Inflammatory macrophage treated with lipopolysaccharide for 4 hours (primary cell): ENCODE results near the gene CCR2.
"Not testable (repeated sequence)": the region's sequence is repeated elsewhere in the genome, so short reads cannot be mapped to it uniquely, and the experiment has no call there.

ENCODE experiments used
- DNase-seq: peaks from one replicate; pipeline ENCODE4 v3.0.0-alpha.2; 2020

CCR2 gene

DNA sequence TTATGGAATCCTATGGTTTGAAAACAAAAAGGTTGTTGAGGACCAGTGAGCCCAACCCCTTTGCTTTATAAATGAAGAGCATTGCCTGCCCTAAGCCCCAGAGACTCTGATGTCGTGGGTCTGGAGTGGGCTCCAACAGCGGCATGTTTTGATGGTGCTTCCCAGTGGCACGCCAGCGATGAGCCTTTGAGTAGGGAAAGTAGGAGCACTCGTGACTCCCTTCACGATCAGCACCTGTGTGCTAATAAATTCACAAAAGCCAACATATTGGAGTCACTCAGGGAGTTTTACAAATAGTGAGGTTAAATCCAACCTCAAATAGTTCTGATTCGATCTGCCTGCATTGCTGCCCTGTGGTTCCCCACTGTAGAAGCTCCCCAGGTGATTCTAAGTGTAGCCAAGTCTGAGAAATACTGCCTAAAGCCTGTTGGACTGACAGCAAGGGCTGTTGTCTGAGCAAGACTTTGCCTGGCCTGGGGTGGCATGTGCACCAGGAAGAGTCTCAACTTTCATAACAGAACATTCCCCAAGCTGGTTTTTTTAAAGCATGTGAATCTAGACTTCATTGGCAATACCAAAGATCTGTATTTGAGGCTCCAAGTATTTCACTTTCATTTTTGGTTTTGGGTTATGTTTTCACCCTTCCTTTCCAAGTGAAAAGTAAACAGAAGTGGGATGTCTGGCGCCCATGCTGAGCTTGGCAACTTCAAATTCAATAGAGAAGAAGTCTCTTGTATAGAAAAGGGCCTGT, 26.7 kb downstream of the CCR2 start:
- DNase-seq = peak; percentile 92

DNA sequence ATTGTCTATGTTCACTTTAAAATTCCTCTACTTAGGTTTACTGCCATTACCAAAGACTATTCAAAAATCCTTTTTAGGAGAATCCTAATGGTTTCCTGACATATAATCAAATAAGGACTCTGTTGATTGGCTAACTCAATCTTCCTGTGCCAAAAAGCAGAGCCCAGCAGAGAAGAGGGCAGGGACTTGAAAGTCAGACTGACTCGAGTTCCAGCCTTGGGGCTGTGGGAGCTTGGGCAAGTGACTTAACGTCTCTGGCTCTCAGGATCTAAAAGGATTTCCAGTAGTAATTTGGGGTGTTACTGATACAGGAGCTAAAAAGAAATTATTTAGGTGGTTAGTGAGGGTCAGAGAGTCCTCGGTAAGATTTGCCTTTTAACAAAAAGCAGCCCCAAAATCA, 27.7 kb downstream of the CCR2 start:
- DNase-seq = no peak

DNA sequence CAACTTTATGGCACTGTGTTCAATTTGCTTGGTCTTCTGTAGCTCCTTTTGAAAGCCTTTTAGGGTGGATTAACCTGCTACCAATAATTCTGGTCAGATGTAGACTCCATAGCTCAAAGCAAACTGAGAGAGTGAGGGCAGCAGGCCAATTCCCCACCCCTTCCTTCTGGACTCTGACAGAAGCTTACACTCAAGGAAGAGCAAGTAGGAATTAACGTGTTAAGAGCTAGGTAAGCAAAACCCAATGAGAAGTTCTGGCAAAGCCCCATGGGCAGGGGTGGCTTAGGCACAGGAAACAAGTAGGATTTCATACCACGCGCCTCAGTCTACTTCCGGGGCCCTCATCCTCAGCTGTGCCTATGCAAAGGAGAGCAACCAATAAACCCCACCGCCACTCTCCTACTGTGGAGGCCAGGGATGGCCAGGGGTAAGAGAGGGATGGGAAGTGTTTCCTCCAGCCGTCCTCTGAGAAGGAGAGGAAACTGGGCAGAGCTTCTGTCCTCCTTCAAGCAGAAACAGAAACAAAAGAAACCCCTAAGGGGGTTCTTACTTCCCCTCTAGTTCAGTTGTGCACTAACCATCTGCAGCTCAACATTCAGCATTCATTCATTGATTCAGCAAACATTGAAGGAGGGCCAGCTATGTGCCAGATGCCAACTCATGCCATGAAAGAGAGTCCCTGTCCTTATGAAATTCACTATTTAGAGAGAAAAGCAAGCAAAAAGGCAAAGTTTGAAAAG, 29.5 kb downstream of the CCR2 start:
- peak; percentile 47 for DNase-seq

DNA sequence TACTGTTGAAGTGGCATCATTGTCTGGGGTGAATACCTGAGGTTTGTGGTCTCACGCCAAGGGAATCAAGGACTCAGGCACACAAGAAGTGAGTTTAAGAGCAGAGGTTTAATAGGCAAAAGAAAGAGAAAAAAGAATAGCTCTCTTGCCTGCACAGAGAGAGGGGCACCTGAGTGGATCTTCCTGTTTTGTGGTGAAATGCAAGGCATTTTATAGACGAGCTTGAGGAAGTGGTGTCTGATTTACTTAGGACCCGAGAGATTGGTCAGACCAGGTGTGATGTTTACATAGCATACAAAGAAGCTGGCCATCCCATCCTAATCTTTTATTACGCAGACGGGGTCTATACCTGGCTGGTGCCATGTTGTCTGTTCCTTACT, 30.0 kb downstream of the CCR2 start:
- DNase-seq = no peak

DNA sequence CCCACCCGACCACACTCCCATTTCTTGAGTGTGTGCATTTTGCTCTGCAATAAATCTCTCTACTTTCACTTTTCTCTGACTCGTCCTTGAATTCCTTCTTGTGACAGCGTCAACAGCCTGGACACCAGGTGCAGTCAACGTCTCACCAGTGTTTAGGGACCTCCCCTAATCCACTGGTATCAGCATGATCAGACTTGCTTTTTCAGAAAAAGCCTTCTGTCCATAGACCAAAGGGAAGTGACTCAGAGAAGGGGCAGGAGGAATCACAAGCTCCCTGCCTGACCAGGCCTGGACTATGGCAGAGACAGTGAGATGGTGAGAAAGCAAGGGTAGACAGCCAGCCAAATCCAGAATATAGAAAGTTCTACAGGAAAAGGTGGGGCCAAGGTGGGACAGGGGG, 32.3 kb downstream of the CCR2 start:
- peak; percentile 90 for DNase-seq

DNA sequence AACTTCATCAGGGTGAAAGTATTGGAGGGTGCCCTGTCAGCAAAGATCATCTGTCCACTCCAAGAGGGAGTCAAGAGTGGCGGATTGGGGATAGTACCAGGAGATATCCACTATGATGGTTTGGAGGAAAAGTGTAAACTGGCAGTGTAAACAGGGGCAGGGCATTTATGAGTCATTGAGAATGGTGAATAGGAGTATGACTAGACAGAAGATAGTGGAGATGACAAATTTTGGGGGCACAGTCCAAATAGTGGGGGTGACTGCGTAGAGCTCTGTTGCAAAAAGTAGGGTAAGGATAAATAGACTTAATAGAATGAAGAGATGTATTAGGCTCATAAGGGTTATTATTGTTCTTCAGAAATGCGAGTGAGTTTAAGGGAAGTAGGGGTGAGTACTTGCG, 34.9 kb downstream of the CCR2 start:
- not testable (repeated sequence) for DNase-seq

DNA sequence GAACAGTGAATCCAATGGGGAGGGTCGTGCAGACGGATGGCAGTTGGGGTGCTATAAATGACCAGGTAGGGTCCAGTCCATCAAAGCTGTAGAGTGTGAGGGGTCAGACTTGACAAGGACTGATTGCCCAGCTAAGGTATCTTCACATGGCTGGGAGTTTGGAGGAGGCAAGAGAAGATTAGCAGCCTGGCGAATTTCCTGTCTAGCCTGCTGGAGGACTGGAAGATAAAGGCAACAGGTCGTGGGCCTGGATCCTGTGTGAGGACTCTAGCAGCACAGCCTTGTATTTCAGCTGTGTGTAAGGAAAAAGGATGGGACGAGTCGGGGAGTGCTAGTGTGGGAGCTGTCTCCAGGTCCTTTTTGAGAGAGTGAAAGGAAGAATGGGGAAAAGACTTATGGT, 35.4 kb downstream of the CCR2 start:
- DNase-seq = no peak

DNA sequence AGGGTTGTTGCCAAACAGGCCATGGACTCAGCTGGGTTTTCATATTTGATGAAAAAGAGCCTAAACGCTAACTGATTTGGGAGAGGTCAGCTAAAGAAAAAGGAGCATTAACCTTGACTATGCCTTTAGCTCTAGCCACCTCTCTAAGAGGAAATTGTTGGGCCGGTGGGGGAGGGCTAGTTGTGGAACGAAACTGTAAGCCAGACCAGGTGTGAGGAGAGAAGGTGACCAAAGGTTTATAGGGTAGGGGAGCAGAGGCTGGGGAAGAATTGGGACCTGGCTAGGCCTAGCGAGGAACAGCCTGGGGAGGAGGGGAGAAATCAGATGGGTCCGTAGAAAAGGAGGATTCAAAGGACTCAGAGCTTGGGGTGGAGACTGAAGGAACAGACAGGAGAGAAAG, 37.6 kb downstream of the CCR2 start:
- not testable (repeated sequence) for DNase-seq

DNA sequence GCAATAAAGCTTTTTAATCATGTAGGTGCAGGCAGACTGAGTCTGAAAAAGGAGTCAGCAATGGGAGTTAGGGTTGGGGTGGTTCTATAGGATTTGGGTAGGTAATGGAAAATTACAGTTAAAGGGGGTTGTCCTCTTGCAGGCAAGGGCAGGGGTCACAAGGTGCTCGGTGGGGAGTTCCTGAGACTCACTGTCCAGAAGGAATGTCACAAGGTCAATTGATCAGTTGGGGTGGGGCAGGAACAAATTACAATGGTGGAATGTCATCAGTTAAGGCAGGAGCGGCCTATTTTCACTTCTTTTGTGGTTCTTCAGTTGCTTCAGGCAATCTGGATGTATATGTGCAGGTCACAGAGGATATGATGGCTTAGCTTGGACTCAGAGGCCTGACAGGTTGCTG, 39.1 kb downstream of the CCR2 start:
- DNase-seq = no peak

DNA sequence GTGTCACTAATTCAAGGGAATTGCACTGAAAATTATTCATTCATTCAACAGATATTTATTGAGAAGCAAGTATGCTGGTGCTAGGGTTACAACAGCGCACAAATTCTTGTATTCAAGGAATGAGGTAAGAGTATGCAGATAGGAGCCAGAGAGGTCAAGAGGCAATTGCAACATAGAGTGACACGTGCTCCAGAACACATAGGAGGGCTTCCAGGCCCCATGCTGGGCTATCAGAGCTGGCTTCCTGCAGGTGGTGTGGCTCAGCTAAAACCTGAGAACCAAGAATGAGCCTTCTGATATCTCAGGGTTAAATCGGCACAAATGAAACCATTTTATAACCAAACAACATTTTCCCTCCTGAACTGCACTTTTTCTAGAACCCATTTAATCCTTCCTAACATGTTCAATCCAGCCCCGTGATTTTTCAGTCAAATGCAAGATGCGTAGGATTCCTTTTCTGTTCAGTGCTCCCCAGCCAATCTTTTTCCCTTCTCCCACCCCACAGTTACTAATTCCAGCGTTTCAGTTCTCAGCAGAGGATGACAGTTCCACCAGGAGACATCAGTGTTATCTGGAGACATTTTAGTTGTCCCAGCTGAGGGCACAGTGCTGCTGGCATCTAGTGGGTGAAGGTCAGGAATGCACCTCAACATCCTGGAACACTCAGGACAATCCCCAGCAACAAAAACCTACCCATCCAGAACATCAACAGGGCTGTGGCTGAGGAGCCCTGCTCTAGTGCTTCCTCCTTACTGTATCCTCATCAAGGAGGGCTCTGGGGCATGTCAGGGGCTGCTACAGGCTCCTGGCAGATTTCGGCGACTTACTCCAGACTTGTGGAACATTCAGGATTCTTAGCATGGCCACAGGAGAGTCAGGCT, 39.9 kb downstream of the CCR2 start:
- DNase-seq = peak; percentile 92

DNA sequence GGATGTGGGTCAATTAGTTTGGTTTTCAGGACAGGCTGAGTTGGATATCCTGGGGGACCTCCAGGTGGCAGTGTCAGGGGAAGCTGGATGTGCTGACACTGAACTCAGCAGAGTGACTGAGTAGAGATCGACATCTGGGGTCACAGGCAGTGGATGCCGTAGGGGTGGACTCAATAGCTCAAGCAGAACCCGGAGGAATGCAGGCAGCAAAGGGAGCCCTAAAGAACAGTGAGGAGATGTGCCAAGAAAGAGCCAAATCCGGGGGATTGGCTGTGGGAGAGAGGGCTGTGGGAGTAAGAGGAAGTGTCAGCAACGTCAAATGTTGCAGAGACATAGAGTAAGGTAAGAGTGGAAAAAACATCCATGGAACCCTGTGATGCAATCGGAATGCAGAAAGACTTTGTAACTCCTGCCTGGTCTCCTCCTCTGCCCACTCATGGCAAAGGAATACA, 41.3 kb downstream of the CCR2 start:
- DNase-seq = peak; percentile 98

DNA sequence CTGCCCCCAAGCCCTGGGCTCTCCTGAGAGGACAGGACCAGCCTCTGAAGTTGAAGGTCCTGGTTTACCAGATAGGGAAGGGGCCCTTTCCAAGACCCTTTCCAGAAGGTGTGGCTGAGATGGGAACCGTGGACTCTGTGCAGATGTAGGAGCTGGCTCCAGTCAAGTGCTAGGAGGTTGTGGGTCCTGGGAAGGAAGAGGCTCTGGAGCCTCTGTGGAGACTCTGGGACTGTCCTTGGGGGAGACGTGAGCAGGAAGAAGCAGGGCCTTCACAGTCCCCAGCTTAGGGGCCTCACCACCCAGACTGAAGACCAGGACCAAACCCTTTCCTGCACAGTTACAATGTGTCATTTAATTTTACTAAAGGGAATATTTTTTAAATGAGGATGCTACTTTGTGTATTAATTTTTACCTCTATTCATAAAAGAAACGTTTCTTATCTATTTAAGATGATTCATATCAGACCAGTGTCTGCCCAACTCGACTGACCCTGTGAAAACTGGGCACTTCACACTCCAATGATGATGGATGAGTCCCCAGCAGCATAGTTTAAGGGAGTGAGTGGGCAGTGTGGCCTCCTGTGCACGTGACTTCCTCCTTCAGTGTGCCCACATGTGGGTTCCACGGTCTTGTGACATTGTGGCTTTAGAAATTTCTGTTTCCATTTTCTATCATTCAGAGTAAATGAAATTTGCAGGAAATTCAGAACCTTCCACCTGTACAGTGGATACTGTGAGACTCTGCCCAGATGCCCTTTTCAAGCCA, 42.0 kb downstream of the CCR2 start:
- peak; percentile 96 for DNase-seq

DNA sequence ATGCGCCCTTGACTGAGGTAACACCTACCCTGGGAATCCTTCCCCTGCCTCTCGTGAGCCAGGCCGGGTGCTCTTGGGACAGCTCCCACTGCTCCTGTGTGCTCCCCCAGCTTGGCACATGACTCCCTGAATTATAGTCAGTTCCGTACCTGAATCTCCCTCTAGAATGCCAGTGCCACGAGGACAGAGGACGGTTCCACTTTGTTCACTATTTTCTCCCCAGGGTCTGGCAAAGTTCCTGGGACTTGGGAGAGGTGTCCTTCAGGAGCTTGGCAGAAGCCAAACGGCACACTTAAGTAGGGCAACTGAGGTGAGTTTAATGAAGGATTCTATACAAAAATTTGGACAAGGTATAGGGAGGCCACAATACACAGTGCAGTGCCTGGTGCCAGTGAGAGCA, 43.2 kb downstream of the CCR2 start:
- DNase-seq = no peak

DNA sequence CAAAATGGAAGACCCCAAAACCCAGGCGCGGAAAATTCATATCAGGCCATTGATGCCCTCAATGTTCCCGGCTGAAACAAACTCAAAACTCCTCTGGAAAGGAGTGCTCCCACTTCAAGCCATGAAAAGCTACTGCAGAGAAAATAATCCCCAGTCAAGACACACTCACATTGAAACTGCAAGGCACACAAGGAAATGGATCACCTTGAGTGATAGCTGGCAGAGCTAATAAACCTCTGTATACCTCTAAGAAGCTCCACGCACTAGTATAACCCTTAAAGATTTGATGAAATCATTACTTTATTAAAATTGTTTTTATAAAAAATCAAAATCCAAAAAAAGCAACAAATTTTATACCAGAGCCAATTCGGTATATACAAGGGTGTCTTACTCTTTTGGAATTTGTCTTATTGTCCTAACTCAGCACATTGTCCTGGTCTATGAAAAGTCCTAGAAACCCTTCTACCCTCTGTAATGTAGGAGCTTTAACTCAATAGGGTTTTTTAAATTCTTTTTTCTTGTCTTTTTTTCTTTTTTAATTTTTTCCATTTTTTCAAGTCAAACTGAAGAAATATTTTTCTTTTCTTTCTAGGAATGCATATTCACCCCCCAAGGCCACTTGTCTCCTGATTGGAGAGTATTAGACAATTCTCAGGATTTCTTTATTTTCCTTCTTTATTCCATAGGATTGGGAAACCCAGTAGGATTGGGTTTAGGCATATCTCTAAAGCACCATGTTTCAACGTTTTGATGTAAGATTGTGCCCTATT, 44.5 kb downstream of the CCR2 start:
- no peak for DNase-seq

DNA sequence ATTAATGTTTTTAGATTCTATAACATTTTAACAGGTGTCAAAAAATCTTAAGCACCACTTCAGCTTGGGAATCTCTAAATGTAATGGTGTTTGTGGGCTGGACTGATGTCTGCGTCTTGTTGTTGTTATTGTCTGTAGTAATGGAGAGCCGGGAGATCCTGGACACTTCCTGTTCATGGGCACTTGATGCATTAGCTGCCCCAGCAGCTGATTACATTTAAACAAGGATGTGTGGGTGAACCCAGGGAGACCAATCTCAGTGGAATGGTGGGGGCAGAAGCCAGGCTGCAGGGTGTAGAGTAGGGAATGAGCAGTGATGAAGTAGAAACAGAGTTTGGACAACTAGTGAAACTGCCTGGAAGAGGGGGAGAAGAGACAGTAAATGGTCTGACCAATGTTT, 45.2 kb downstream of the CCR2 start:
- peak; percentile 59 for DNase-seq

DNA sequence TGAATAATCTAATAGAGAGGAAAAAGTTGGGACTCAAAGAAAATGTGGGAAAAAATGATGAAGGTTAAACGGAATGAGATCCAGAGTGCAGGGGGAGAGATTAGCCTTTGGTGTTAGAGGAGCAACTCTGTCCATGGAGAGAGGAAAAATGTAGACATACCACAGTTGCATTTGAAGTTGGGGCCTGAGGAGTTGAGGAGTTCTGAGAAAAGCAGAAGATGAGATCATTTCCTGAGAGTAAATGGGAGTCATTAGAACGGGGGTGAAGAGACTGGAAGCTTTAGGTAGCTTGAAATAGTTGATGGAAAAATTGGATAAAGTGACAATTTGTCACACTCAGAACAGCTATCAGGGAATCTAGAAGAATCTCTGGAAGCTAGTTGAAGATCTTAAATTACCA, 45.6 kb downstream of the CCR2 start:
- peak; percentile 87 for DNase-seq

DNA sequence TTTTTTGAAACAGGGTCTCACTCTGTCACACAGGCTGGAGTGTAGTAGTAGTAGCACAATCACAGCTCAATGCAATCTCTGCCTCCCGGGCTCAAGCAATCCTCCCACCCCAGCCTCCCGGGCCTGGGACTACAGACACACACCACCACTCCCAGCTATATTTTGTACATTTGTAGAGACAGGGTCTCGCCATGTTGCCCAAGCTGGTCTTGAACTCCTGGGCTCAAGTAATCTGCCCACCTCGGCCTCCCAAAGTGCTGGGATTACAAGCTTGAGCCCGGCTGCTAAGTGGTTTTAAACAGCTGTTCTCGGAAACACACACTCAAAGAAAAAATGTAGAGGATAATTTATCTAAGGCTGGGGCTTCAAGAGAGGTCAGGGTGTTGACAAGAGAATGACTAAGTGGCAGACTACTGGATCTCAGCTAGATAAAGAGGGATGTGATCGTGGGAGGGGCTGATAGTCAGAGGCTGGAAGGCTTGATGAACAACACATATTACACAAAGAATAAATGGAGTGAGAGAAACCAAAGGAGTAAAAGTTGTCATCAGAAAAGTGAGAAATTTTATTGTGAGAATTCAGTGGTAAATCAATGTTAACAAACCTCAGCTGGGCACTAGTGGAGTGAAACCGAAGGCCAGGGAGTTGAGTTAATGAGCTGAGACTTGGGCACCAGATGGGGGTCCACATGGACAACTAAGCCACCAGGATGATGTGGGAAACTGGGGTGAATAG, 46.3 kb downstream of the CCR2 start:
- peak; percentile 87 for DNase-seq

DNA sequence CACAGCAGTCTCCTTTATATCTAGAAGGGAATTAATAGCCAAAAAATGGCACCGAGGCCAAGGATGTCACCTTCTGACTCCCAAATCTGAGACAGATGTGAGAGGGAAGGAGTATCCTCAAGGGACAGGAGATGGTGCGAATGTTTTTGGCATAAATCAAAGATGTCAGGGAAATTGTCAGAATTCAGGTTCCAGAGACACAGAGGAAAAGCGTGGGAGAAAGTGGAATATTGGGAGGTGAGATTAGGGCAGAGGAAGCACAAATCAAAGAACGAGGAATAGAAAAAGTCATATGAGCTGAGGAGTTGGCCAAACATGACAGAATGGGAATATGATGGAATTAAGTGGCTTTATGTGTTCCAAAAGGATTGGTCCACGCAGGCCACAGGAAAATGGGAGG, 46.9 kb downstream of the CCR2 start:
- DNase-seq = no peak

DNA sequence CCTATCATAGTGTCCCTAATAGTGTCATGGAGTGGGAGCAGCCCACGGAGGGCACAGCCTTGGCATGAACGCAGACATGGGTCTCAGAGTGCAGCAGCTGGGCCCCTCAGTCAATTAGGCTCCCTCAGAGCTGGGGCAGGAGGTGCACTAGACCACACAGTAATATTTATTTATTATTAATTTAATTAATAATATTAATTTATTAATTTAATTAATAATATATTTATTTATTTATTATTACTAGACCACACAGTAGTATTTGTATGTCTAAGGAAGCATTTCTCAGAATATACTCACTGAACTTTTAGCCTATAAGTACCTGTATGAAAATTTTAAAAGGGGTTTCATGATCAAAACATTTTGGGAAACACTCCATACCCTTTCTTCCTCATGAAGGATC, 47.7 kb downstream of the CCR2 start:
- DNase-seq = no peak

DNA sequence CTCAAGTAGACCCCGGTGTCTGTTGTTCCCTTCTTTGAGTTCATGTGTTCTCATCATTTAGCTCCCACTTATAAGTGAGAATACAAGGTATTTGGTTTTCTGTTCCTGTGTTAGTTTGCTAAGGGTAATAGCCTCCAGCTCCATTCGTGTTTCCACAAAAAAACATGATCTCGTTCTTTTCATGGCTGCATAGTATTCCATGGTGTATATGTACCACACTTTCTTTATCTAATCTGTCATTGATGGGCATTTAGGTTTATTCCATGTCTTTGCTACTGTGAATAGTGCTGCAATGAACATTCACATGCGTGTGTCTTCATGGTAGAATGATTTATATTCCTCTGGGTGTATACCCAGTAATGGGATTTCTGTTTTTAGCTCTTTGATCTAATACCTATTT, 49.0 kb downstream of the CCR2 start:
- DNase-seq = not testable (repeated sequence)
